Bronchial epithelial cell (primary cell): ENCODE measurements around the gene LPCAT2. TPM values are rescaled to one million over a fixed set of nuclear protein-coding genes. Genes with fewer than 3 reads are reported as not detected.

Experiments
- DNase-seq: peaks from one replicate; pipeline ENCODE4 v3.0.0-alpha.2; 2010; ENCODE audit warnings: low read depth
- FAIRE-seq: peaks from 2 replicates; lab custom pipeline; 2011; peaks lifted over from hg19 to GRCh38; lab: Jason Lieb, UNC
- H3K27me3 ChIP-seq: 2 replicates; pipeline ENCODE4 v1.5.1; 2011; ENCODE audit warnings: low read length; ENCODE audit not compliant: control insufficient read depth, insufficient read depth
- H3K36me3 ChIP-seq: 2 replicates; pipeline ENCODE4 v1.5.1; 2011; ENCODE audit warnings: low read length; ENCODE audit not compliant: control insufficient read depth, insufficient read depth
- H3K4me3 ChIP-seq: 2 replicates; pipeline ENCODE4 v1.5.1; 2011; ENCODE audit warnings: mild to moderate bottlenecking, low read depth, low read length, control low read depth
- CTCF ChIP-seq: IDR thresholded peaks from 2 replicates; pipeline ENCODE4 v1.5.1; 2011; ENCODE audit warnings: mild to moderate bottlenecking, moderate library complexity, low read length, control low read depth, inconsistent platforms; ENCODE audit not compliant: insufficient read depth, severe bottlenecking
- total RNA-seq: library from RNA; depleted of rRNA; stranded (reverse); fragments of >200 nt; gene quantifications from 2 replicates; pipeline ENCODE4 v1.2.1, GENCODE V29; 2014

Gene LPCAT2
- total RNA-seq, 1 donor from 2014 or later: 11.8 TPM

GRCh38 chr16:55506083-55506482 lies 2.8 kb upstream of the LPCAT2 start:
- Histone ChIP-seq H3K27me3 (no peaks in the 10 kb centered on the region), H3K4me3 (no peak overlapping the region), H3K36me3 (no peaks in the 10 kb centered on the region)
- no peak for DNase-seq
- FAIRE-seq: no peak
- TF ChIP-seq CTCF: no peak

GRCh38 chr16:55506708-55507107 lies 2.2 kb upstream of the LPCAT2 start:
- Histone ChIP-seq H3K27me3 (no peaks in the 10 kb centered on the region), H3K4me3 (no peak overlapping the region), H3K36me3 (no peaks in the 10 kb centered on the region)
- TF ChIP-seq CTCF: no peak
- DNase-seq (no peak), FAIRE-seq (no peak)

GRCh38 chr16:55508271-55508921 lies 476 bp upstream of the LPCAT2 start:
- Histone ChIP-seq H3K36me3 (no peaks in the 10 kb centered on the region), H3K27me3 (no peaks in the 10 kb centered on the region), H3K4me3 (peak overlapping the region; percentile 87)
- TF ChIP-seq CTCF: no peak
- DNase-seq: no peak
- FAIRE-seq: no peak

GRCh38 chr16:55510185-55510805 lies 1.4 kb downstream of the LPCAT2 start:
- no peak for TF ChIP-seq CTCF
- no peak for FAIRE-seq
- peak overlapping the region; percentile 87 for H3K4me3 ChIP-seq
- no peak for DNase-seq
- H3K27me3 ChIP-seq: no peaks in the 10 kb centered on the region
- no peaks in the 10 kb centered on the region for H3K36me3 ChIP-seq

- no peak for FAIRE-seq
- no peaks in the 10 kb centered on the region for H3K36me3 ChIP-seq
- no peak overlapping the region for H3K4me3 ChIP-seq
- no peaks in the 10 kb centered on the region for H3K27me3 ChIP-seq
- DNase-seq: no peak
- no peak for TF ChIP-seq CTCF
Observed at GRCh38 chr16:55512941-55513340, 4.1 kb downstream of the LPCAT2 start.

GRCh38 chr16:55513616-55514015 lies 4.7 kb downstream of the LPCAT2 start:
- no peak for FAIRE-seq
- Histone ChIP-seq H3K4me3 (no peak overlapping the region), H3K27me3 (no peaks in the 10 kb centered on the region), H3K36me3 (no peaks in the 10 kb centered on the region)
- TF ChIP-seq CTCF: no peak
- no peak for DNase-seq
